NCI-H1092 treated with DMSO at 0.1 percent for 48 hours (cell line): ENCODE measurements around the gene BORCS8.
"Not testable (repeated sequence)": the region's sequence is repeated elsewhere in the genome, so short reads cannot be mapped to it uniquely, and the experiment has no call there.

Experiments
- DNase-seq: peaks from one replicate; lab custom pipeline; 2025; lab: John Stamatoyannopoulos, UW

Gene BORCS8

DNA sequence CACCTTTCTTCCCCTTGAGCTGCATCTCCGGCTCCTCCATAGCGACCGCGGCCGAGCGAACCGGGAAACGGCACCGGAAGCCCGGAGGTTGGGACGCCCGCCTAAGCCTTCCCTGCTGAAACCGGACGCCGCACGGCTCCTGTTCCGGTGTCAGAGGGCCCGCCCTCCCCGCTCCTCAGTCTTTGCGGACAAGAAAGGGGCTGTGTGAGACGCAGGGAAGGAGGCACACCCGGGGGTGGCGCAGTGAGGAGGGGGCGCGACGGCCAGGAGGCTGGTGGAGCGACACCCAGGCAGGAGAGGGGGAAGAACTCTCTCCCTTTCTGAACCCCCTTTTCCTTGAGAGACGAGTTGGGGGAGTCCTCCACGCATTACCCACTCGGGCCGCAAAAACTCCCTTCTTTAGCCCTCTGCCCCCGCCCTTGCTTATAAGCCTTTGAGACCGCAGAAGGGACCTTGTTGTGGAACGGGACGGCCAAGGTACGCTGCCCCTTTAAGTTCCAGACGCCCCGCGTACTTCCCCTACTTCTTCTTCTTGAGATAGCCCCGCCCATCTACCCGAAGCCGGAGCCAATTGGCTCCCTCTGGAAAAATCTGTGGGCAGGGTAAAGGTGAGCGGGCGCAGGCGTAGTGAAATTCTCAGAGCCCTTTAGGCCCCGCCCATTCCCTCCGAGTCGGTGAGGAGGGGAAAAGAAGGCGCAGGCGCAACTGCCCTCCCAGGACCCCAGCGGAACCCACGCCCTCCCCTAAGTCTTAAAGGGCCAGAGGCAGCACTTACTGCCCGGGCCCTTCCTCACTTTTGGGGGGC lies at the start of gene BORCS8, which contains the start of gene RFXANK:
Gene BORCS8 (minus strand): TSS at position 75 of the 805 bp plus-strand sequence. CDS start 35 bp downstream, at position 40.
Gene RFXANK (plus strand): TSS at position 181 of the 805 bp plus-strand sequence. CDS start 1,689 bp downstream, outside the sequence.
- peak; percentile 97 for DNase-seq

GRCh38 chr19:19240476-19240875 lies 48.5 kb upstream of the BORCS8 start:
- DNase-seq, result no peak

DNA sequence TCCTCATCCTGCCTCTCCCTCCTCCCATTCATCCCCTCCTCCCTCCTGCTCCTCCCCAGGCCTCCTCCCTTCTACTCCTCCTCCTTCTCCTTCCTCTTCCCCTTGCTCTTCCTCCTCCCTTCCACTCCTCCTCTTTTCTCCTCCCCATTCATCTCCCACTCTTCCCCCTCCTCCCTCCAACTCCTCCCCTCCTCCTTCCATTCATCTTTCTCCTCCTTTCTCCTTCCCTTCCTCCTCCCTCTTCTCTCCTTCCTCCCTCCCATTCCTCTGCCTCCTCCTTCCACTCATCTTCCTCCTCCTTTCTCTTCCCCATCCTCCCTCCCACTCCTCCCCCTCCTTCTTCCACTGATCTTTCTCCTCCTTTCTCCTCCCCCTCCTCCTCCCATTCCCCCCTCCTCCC lies 47.7 kb upstream of the BORCS8 start:
- no peak for DNase-seq

DNA sequence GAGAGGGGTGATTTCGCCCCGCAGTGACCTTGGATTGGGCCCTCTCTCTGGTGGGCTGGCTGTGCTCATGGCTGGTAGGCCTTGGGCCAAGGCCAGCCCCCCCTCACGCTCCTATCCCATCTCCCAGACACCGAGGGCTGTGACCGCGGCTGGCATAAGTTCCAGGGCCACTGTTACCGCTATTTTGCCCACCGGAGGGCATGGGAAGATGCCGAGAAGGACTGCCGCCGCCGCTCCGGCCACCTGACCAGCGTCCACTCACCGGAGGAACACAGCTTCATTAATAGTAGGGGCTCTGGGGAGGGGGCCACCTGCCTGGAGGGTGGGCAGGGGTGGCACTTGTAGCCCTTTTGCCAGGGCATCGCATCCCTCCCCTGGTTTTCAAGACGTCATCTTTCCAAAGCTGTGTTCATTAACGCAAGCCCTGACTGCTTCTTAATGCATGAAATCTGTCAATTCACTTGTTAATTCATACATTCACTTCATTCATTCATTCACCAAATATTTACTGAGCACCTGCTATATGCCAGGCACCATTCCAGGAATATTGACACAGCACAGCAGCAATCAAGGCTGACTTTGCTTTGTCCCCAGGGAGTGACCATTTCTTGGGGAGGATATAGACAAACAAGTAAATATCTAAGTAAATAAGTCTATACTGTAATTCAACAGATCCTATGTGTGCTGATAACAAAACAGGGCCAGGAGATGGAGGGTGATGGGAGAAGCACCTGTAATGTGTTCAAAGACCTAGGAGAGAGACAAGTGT lies 46.4 kb upstream of the BORCS8 start:
- no peak for DNase-seq

- DNase-seq, result no peak
Measured at GRCh38 chr19:19236173-19236572, 44.2 kb upstream of the BORCS8 start.

GRCh38 chr19:19234220-19234816 lies 42.4 kb upstream of the BORCS8 start:
- DNase-seq, result no peak

DNA sequence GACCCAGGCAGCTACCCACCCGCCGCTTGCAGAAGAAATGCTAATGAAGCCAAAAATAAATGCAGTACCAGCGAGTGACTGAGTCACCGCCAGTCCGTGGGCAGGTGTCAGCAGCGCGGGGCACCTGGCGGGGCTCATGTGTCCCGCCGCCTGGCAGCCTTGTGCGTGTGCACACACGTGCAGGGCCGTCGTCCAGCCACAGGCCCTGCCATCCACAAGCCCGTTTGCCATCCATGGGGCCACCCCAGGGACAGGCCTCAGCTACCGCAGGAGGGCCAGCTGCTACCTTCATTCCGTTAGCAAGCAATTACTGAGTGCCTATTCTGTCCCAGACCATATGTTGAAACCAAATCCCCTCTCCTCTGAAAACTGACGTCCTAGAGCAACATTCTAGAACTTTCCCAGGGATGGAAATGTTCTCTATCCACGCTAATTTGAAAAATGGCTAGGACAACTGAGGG lies 40.3 kb upstream of the BORCS8 start:
- no peak for DNase-seq

DNA sequence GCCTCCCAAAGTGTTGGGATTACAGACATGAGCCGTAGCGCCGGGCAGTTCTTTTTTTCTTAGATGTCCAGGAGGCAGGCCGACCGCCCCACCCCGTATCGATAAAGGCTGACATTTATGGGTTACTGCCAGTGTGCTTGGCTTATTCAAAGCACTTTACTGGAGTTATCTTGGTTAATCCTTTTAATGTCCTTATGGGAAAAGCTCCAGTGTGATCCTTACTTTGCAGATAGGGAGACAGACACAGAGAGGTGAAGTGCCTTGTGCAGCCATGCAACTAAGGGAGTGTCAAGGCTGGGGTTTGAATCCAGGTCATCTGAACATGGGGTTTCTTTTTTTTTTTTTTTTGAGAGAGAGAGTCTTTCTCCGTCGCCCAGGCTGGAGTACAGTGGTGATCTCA lies 39.0 kb upstream of the BORCS8 start:
- DNase-seq, result no peak

GRCh38 chr19:19229701-19230100 lies 37.7 kb upstream of the BORCS8 start:
- DNase-seq, result no peak

DNA sequence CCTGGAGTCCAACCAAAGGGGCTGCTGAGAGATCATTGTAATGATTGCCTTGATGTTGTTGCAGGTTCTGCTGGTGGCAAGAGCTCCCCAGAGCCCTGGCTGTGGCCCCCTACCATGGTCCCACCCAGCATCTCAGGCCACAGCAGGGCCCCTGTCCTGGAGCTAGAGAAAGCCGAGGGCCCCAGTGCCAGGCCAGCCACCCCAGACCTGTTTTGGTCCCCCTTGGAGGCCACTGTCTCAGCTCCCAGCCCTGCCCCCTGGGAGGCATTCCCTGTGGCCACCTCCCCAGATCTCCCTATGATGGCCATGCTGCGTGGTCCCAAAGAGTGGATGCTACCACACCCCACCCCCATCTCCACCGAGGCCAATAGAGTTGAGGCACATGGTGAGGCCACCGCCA lies 35.3 kb upstream of the BORCS8 start:
- DNase-seq, result no peak

GRCh38 chr19:19226663-19227062 lies 34.7 kb upstream of the BORCS8 start:
- DNase-seq, result no peak

- no peak for DNase-seq
Measured at GRCh38 chr19:19226204-19226603, 34.3 kb upstream of the BORCS8 start.

DNA sequence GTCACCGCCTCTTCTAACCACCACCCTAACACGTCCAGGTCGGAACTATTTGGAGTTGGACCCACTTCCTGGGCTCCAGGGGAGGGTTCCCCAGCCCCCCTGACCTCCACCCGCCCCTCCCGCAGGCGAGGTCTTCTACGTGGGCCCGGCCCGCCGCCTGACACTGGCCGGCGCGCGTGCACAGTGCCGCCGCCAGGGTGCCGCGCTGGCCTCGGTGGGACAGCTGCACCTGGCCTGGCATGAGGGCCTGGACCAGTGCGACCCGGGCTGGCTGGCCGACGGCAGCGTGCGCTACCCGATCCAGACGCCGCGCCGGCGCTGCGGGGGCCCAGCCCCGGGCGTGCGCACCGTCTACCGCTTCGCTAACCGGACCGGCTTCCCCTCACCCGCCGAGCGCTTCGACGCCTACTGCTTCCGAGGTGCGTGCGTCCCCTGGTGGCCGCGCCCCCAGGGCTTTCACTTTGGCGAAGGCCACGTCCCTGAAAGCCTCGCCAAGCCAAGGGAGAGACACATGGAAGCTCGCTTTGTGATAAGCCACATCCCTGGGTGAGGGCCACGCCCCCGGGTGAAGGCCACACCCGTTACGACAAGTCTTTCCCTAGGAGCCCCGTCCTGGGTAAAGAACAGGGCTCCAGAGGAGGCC lies 33.0 kb upstream of the BORCS8 start:
- no peak for DNase-seq

DNA sequence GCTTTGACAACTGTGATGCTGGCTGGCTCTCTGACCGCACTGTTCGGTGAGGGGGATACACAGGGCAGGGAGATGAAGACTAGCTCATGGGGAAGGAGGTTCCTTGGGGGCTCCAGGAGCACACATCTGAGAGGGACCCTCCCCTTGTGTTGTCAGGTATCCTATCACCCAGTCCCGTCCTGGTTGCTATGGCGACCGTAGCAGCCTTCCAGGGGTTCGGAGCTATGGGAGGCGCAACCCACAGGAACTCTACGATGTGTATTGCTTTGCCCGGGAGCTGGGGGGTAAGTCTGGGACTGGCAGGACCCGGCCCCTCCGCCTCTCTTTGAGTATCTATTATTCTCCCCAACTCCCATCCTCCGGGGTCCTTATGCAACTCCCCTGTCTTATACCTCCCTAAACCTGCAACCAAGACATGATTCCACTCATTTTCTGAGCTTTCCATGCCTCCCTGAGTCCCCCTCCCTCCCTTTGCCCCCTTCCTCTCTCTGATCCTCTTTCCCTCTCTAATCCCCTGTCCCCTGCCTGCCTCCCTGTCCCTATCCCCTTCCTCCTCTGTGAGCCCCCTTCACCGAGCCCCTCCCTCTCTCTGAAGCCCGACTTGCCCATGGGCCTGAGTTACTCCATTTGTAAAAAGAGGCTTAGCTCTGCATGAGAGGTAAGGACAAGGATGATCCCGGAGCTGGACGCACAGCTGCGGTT lies 32.3 kb upstream of the BORCS8 start:
- DNase-seq, result no peak

DNA sequence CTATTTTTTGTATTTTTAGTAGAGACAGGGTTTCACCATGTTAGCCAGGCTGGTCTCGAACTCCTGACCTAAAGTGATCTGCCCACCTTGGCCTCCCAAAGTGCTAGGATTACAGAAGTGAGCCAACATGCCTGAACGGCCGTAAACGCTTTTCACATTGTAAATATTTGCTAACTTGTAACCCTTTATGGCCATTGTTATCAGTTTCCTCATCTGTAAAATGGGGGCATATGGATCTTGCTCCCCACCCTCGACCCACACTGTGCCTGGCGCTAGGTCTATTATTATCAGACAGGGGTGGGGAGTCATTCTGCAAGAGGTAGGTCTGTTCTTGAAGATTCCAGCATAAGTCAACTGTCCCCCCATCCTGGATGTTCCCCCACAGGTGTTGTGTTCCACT lies 31.7 kb upstream of the BORCS8 start:
- no peak for DNase-seq

DNA sequence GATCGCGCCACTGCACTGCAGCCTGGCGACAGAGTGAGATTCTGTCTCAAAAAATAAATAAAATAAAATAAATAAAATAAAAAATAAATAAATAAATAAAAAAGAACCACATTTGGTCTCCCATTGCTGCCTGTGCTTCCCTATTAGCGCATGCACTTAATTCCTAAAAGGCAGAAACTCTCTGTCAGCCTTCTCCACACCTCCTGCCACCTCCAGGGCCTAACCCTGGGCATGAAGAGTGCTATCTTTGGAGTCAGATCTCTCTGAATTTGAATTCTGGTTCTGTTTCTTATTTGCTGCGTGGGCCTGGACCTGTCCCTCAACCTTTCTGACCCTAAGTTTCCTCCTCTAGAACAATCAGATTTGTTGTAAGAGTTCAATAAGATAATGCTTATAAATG lies 31.1 kb upstream of the BORCS8 start:
- no peak for DNase-seq

- DNase-seq, result not testable (repeated sequence)
Measured at GRCh38 chr19:19221000-19221399, 29.0 kb upstream of the BORCS8 start.

DNA sequence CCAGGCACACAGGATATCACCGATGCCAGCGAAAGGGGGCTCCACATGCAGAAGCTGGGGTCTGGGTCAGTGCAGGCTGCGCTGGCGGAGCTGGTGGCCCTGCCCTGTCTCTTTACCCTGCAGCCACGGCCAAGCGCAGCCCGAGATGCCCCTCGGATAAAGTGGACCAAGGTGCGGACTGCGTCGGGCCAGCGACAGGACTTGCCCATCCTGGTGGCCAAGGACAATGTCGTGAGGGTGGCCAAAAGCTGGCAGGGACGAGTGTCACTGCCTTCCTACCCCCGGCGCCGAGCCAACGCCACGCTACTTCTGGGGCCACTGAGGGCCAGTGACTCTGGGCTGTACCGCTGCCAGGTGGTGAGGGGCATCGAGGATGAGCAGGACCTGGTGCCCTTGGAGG lies 27.0 kb upstream of the BORCS8 start:
- DNase-seq, result no peak

- DNase-seq, result no peak
Measured at GRCh38 chr19:19217099-19217498, 25.1 kb upstream of the BORCS8 start.

- DNase-seq, result no peak
Measured at GRCh38 chr19:19215792-19216191, 23.8 kb upstream of the BORCS8 start.

DNA sequence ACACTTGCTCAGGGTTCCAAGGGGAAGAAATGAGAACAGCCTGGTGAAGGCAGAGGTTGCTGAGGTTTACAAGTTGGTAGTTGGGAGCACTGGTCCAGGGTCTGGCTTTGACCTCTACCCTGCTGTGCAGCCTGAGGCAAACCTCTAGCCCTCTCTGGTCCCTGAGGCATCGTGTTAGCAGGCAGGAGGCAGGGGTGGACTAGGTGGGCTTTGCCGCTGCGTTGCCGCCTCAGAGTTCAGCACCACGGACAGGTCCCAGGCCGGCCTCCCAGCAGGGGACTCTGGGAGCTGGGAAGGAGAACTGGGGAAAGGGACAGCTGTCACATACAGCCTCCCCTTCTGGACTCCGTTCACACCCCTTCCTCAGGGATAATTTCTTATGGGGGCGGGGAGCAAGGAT lies 22.9 kb upstream of the BORCS8 start:
- no peak for DNase-seq

GRCh38 chr19:19214159-19214490 lies 22.2 kb upstream of the BORCS8 start:
- DNase-seq, result no peak
